Eye (tissue), 1 donor: ENCODE results near the gene SKOR1.

Experiments
- DNase-seq: peaks from one replicate; pipeline ENCODE4 v3.0.0-alpha.2; 2015

SKOR1 gene

GRCh38 chr15:67832897-67833709 is 7.8 kb downstream of the SKOR1 start:
- DNase-seq, result peak; percentile 79

- DNase-seq, result peak; percentile 82
These were observed 8.6 kb downstream of the SKOR1 start for GRCh38 chr15:67833710-67834511.

DNA sequence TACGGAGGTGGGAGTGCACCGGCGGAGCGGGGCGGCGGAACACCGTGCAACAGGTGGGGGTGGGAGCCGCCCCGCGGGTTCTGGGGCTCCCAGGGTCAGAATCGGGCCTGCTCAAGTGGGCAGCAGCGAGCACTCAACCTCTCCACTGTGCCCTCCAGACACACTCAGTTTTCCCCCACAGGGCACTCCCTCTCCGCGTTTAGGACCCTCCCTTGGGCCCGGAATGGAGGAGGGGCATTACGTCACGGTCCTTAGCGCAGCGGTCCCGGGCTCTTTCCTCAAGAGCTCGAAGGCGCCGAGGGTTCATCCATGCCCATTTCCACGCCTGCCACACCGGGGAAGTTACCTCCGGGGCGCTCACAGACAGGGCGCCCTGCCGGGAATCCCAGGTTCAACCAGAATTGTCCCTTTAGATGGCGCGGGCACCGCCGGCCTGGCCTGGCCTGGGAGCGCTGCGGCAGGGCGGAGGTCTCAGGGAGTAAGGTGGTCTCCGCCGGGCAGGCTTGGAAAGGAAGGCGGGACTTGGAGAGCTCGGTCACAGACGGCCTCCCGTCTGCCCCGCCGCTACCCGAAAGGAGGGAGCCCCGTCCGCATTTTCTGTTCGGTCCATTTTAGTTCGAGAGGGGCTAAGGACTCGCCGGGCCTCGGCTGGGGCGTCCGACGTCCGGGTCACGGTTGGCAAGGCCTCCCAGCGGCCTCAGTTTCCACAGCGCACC is 9.4 kb downstream of the SKOR1 start:
- DNase-seq, result peak; percentile 70

- DNase-seq, result peak; percentile 71
These were observed 10.2 kb downstream of the SKOR1 start for GRCh38 chr15:67835297-67836133.

DNA sequence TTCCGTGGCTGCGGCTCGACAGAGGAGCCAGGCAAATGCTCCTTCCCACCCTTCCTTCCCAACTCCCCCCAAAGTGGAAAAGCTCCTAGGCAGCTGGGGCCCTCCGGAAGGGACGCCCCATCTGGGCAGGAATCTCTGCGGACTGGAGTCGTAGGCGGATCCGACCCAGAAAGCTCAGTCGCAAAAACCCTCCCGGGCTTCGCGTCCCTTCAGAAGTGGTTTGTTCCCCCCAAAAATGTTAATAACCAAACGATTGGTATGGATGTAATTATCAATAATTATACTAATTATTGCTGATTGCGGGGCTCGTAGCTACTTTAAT is 10.8 kb downstream of the SKOR1 start:
- DNase-seq, result no peak

DNA sequence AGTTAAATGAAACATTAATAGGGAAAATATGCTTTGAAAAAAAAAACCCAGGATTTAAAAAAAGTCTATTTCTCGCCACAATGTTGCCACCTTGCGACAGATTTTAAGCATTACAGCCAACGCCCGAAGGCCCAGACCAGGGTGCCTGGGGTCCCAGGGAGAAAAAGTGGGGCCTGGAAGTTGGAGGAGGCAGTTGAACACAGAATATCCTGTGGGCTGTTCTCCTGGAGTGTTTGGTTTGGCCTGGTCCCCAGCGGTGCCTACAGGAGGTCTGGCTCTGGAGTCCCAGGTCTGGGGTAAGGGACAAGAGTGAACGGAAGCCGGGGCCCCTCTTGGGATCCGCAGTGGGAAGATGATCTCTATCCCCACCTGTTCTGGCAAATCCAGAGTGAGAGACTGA is 11.2 kb downstream of the SKOR1 start:
- peak; percentile 88 for DNase-seq

GRCh38 chr15:67836955-67837354 is 11.6 kb downstream of the SKOR1 start:
- DNase-seq, result no peak

- peak; percentile 76 for DNase-seq
These were observed 13.6 kb downstream of the SKOR1 start for GRCh38 chr15:67838789-67839332.

DNA sequence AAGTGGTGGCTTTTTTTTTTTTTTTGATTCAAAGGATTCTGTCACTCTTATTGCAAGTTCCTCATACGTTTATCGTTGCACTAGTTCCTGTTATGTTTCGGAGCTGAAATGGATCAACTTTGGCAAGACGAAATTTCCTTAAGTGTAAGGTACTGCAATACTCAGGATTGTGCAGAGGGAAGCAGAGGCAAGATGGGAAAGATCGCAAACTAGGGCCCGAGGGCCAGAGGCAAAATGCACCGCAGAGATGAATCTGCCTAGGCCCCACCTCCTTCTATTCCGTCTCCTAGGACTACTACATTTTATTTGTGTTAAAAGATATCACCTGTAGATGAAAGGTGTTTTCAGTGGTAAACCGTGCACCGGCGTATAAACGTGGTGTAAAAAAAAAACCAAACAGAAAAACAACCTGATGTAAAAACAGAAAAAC is 14.2 kb downstream of the SKOR1 start:
- peak; percentile 80 for DNase-seq

GRCh38 chr15:67839929-67840748 is 14.8 kb downstream of the SKOR1 start, which contains the start of gene RNU6-1:
RNU6-1 (minus strand) TSS chr15:67840045.
- DNase-seq, result peak; percentile 97

DNA sequence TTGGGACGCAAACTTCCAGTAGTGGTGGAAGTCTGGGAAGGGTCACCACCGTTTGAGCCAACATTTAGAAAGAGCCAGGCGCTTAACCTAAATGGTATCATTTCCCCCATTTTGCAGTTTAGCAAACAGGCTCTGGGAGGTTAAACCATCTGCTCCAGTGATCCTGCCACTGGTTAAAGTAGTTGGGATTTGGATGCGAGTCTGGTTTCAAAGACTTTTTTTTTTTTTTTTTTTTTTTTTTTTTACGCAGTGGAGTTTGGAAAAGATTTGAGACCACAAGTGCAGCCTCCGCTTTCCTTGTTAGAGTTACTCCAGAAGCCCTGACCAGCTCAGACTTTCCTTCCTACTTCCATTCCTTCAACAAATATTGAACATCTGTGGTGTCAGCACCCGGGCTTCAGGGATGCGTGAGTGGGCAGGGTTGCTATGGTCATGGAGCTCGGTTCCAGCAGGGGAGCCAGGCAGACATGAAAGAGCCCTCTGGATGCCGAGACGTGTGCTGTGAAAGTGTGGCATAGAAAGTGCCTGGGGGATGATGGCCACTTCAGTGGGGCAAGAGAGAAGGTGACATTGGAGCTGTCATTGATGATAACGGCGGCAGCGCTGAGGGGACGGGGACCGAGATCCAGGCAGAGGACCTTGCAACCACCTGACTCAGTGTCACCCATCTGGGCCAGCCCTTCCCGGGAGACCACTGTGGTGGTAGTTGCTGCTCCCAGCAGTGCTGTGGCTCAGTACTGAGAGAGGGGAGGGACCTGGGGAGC is 15.6 kb downstream of the SKOR1 start:
- peak; percentile 87 for DNase-seq

DNA sequence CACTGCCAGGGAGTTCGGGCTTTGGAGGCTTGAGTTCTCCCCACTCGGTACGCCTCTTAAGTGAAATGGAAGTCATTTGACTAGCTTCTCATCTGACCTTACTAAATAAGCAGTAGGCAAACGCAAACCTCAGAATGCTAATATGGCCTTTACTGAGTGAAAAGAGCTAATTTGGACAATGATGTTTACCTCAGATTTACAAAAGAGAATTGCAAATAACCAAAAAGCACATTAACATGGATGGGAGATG is 16.1 kb downstream of the SKOR1 start:
- DNase-seq, result no peak

DNA sequence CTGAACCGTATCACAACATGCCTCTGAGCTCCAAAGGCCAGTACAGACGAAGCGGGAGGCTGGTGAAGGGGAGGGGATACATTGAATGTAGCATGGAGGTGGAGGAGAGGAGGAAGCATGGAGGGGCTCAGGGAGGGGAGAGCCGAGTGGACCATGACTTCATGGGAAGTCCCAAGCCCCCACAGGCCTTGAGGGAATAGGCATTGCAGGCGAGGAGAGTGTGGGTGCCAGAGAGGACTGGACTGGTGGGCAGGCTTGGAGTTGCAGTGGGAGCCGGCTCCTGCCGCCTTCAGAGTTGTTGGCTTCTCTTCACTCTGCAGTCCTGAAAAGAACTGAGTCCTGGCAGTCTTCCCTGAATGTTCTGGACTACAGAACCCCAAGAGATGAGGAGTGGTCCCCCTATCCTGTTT is 17.8 kb downstream of the SKOR1 start:
- DNase-seq, result no peak

- DNase-seq, result peak; percentile 79
These were observed 18.5 kb downstream of the SKOR1 start for GRCh38 chr15:67843571-67844387.

DNA sequence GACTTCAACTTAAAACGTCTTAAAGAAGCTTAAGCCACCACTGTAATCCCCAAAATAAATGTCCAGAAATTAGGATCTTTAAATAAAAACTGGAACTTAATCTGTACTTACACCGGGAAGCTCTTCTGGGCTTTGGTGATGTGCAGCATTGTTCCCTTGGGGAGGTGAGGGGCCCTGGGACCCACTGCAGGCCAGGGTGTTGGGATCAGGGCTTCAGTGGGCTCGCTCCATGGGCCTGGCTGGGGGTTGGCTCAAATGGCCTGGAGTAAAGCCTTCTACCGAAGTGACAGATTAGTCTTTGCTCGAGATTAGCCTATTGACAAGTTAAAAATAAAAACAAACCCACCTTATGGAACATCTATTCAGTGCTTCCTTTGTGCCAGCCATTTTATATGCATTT is 20.7 kb downstream of the SKOR1 start:
- no peak for DNase-seq

GRCh38 chr15:67849538-67849937 is 24.2 kb downstream of the SKOR1 start:
- no peak for DNase-seq

GRCh38 chr15:67850336-67850735 is 25.0 kb downstream of the SKOR1 start:
- no peak for DNase-seq

DNA sequence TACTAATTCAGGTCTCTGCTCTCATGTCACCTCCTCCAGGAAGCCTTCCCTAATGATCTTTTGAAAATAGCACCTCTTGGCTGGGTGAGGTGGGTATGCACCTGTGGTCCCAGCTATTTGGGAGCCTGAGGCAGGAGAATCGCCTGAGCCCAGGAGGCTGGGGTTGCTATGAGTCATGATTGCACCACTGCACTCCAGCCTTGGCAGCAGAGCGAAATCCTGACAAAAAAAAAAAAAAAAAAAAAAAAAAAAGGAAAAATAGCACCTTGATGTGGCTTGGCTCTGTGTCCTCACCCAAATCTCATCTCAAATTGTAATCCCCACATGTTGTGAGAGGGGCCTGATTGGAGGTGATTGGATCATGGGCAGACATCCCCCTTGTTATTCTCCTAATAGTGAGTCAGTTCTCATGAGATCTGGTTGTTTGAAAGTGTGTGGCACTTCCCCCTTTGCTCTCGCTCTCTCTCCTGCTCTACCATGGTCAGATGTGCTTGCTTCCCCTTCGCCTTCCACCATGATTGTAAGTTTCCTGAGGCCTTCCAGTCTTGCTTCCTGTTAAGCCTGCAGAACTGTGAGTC is 25.8 kb downstream of the SKOR1 start:
- DNase-seq, result no peak

DNA sequence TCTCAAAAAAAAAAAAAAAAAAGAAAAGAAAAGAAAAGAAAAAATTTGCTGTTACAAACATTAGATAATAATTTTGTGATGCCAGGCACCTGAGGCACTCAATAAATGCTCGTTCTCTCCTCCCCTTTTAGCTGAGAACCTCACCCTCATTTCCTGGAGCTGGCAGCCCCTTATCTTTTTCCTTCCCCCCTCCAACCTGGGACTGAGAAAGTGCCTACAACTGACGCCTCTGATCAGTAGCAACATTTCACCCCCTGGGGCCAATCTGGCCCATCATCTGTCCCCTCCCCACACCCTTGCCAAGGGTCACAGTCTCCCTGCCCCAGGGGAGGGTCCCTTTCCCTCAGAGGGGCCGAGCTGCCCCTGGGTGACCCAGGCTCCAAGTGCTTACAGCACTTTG is 27.1 kb downstream of the SKOR1 start:
- no peak for DNase-seq

DNA sequence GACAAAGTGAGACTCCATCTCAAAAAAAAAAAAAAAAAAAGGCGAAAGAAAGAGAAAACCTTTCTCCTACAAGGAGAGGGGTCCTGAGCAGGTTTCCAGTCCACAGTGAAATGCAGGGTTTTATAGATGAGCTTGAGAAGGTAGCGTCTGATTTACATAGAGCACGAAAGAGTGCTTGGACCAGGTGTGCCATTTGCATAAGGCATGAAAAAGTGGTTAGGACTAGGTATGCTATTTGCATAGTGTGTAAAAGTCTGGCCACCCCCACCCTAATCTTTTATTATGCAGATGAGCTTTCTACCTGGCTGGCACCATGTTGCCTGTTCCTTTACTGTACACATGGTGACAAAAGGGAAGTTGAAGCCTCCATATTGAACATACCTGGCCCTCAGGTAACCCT is 28.1 kb downstream of the SKOR1 start:
- no peak for DNase-seq
